CD4-positive, CD25-positive, alpha-beta regulatory T cell (primary cell): ENCODE data around the gene CCDC192. TPM values are rescaled to one million over a fixed set of nuclear protein-coding genes. Genes with fewer than 3 reads are reported as not detected.
"Not testable (repeated sequence)": the region's sequence is repeated elsewhere in the genome, so short reads cannot be mapped to it uniquely, and the experiment has no call there.

Source experiments
- ATAC-seq, 2 donors: fragments of 150-1000 bp; cut with Tn5 transposase; one replicate each; pipeline ENCODE4 v1.10.0; 2021; ENCODE audit warnings: low read depth in 2 of 2, moderate number of reproducible peaks in 2 of 2, moderate library complexity in 1 of 2
- DNase-seq, 3 donors: peaks; one replicate each; pipeline versions ENCODE4 v3.0.0 to v3.0.0-alpha.2; 2012 to 2022; ENCODE audit warnings: mixed read lengths in 1 of 3
- H3K27ac ChIP-seq: one replicate; pipeline ENCODE4 v1.7.0; 2013; ENCODE audit warnings: mild to moderate bottlenecking, low read length; ENCODE audit not compliant: insufficient read depth, poor library complexity, severe bottlenecking
- H3K27me3 ChIP-seq: one replicate; pipeline ENCODE4 v1.7.0; 2013; ENCODE audit warnings: low read length; ENCODE audit not compliant: control insufficient read depth, insufficient read depth
- H3K36me3 ChIP-seq: one replicate; pipeline ENCODE4 v1.7.0; 2013; ENCODE audit warnings: mild to moderate bottlenecking, low read length, moderate library complexity; ENCODE audit not compliant: control insufficient read depth, insufficient read depth
- H3K4me1 ChIP-seq: 2 replicates; pipeline ENCODE4 v1.7.0; 2013; ENCODE audit warnings: mild to moderate bottlenecking, low read length; ENCODE audit not compliant: insufficient read depth, control insufficient read depth, poor library complexity, severe bottlenecking
- H3K4me3 ChIP-seq: one replicate; pipeline ENCODE4 v1.7.0; 2013; ENCODE audit warnings: low read depth, mild to moderate bottlenecking, low read length, moderate library complexity
- H3K9me3 ChIP-seq, 2 experiments: 1 replicate in 1 of 2; 2 replicates in 1 of 2; pipeline ENCODE4 v1.7.0; 2013; ENCODE audit warnings: low read length in 2 of 2, mild to moderate bottlenecking in 1 of 2, moderate library complexity in 1 of 2; ENCODE audit not compliant: control insufficient read depth in 2 of 2
- H3K27ac Mint-ChIP-seq, 3 donors: one replicate each; pipeline ENCODE4 v1.8.0; 2020 to 2022; ENCODE audit warnings: mild to moderate bottlenecking in 3 of 3, mixed read lengths in 3 of 3, moderate library complexity in 2 of 3
- H3K27me3 Mint-ChIP-seq: one replicate; pipeline ENCODE4 v1.8.0; 2022; ENCODE audit warnings: mild to moderate bottlenecking, mixed read lengths
- H3K36me3 Mint-ChIP-seq: one replicate; pipeline ENCODE4 v1.8.0; 2020; ENCODE audit warnings: mixed read lengths
- H3K4me1 Mint-ChIP-seq, 4 donors: one replicate each; pipeline ENCODE4 v1.8.0; 2020 to 2022; ENCODE audit warnings: mixed read lengths in 4 of 4, mild to moderate bottlenecking in 1 of 4
- H3K4me3 Mint-ChIP-seq, 4 donors: one replicate each; pipeline ENCODE4 v1.8.0; 2020 to 2022; ENCODE audit warnings: mild to moderate bottlenecking in 4 of 4, mixed read lengths in 4 of 4, moderate library complexity in 3 of 4
- H3K9me3 Mint-ChIP-seq, 7 donors: one replicate each; pipeline ENCODE4 v1.8.0; 2020 to 2022; ENCODE audit warnings: mixed read lengths in 7 of 7, mild to moderate bottlenecking in 3 of 7, moderate library complexity in 2 of 7
- polyA plus RNA-seq, 4 donors: library from polyadenylated mRNA; unstranded; fragments of 300-500 nt; fragmentation: Illumina TruSeq; gene quantifications; one replicate each; pipeline ENCODE4 v1.2.3, GENCODE V29; 2021
- total RNA-seq: library from RNA; stranded (reverse); gene quantifications from one replicate; pipeline ENCODE4 v1.2.3, GENCODE V29; 2022

The CCDC192 gene
- total and polyA plus RNA-seq, 5 donors from 2014 or later, result 0.37 TPM; not detected in 4

DNA sequence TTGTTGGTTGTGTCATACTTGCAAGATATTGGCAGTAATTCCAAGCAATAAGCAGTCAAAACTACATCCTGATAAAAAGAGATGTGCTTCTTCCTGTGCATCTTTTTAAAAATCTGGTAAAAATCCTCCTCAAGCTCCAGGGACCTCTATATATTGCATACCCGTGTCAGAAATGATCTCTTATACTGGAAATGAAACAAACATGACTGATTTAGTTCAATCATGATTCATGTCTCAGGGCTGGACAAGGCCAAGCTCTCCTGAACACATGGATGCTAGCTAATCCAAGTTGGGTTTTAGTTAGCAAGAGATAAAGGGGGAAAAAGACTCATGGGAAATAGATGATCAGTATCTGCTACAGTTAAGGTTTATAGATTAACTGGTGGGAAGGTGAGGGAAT lies 69.3 kb downstream of the CCDC192 start:
- H3K27ac ChIP-seq, result no peak overlapping the region
- no peak overlapping the region for H3K27ac Mint-ChIP-seq
- H3K36me3 ChIP-seq, result no peaks in the 10 kb centered on the region
- no peaks in the 10 kb centered on the region for H3K4me1 ChIP-seq
- H3K4me3 ChIP-seq, result no peak overlapping the region
- H3K27me3 Mint-ChIP-seq, result peaks cover 9% of the 10 kb centered on the region
- H3K9me3 Mint-ChIP-seq, result peaks cover 0 to 8% (median 2%) of the 10 kb centered on the region in 7 donors
- no peaks in the 10 kb centered on the region for H3K27me3 ChIP-seq
- H3K9me3 ChIP-seq, result no peaks in the 10 kb centered on the region
- H3K36me3 Mint-ChIP-seq, result no peaks in the 10 kb centered on the region
- DNase-seq (no peak), ATAC-seq (no peak)
- H3K4me1 Mint-ChIP-seq, result no peaks in the 10 kb centered on the region
- H3K4me3 Mint-ChIP-seq, result no peak overlapping the region

DNA sequence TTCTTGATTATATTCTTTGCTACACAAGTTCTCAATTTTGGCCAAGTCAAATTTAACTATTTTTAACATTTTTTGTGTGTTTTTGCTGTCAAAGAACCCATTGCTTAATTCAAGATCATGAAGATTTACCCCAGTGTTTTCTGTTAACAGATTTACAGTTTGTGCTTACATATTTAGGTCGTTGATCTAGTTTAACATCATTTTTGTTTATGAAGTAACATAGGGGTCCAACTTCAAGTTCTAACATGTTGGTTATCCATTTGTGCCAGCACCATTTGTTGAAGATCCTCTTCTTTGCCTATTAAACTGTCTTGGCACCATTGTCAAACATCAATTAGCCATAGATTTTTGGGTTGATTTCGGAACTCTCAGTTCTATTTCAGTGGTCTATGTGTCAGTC lies 71.0 kb downstream of the CCDC192 start:
- Histone ChIP-seq H3K36me3 (no peaks in the 10 kb centered on the region), H3K4me3 (no peak overlapping the region), H3K27ac (no peak overlapping the region), H3K27me3 (no peaks in the 10 kb centered on the region), H3K9me3 (no peaks in the 10 kb centered on the region), H3K4me1 (no peaks in the 10 kb centered on the region)
- peaks cover 0 to 20% (median 2%) of the 10 kb centered on the region in 7 donors for H3K9me3 Mint-ChIP-seq
- no peaks in the 10 kb centered on the region for H3K4me1 Mint-ChIP-seq
- H3K4me3 Mint-ChIP-seq, result no peak overlapping the region
- no peaks in the 10 kb centered on the region for H3K36me3 Mint-ChIP-seq
- DNase-seq (no peak), ATAC-seq (no peak)
- peaks cover 9% of the 10 kb centered on the region for H3K27me3 Mint-ChIP-seq
- H3K27ac Mint-ChIP-seq, result no peak overlapping the region

DNA sequence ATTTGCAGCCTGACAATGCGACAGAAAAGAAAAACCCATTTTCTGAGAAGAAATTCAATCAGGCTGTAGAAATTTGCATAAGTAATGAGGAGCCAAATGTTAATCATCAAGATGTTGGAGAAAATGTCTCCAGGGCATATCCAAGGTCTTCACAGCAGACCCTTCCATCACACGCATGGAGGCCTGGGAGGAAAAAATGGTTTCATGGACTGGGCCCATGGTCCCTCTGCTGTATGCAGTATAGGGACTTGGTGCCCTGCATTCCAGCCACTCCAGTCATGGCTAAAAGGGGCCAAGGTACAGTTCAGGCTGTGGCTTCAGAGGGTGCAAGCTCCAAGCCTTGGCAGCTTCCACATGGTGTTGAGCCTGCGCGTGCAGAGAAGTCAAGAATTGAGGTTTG lies 73.3 kb downstream of the CCDC192 start:
- no peak overlapping the region for H3K27ac Mint-ChIP-seq
- no peaks in the 10 kb centered on the region for H3K4me1 Mint-ChIP-seq
- ATAC-seq, result no peak
- peaks cover 6% of the 10 kb centered on the region for H3K27me3 Mint-ChIP-seq
- DNase-seq, result no peak
- no peaks in the 10 kb centered on the region for H3K27me3 ChIP-seq
- H3K4me3 Mint-ChIP-seq, result no peak overlapping the region
- no peaks in the 10 kb centered on the region for H3K4me1 ChIP-seq
- H3K9me3 Mint-ChIP-seq, result peaks cover 0 to 29% (median 7%) of the 10 kb centered on the region in 7 donors
- H3K27ac ChIP-seq, result no peak overlapping the region
- H3K9me3 ChIP-seq, result no peaks in the 10 kb centered on the region
- H3K36me3 Mint-ChIP-seq, result no peaks in the 10 kb centered on the region
- no peaks in the 10 kb centered on the region for H3K36me3 ChIP-seq
- H3K4me3 ChIP-seq, result no peak overlapping the region

DNA sequence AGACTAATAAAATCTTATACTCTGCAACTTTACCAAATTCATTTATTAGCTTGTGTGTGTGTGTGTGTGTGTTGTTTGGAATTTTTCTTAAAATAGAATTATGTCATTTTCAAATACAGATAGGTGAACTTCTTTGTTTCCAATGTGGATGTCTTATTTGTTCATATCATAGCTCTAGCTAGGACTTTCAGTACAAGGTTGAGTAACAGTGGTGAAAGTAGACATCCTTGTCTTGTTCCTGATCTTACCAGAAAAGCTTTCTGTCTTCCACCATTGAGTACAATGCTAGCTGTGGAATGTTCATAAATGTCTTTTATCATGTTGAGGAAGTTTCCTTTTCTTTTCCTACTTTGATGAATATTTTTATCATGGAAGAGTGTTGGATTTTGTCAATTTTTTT lies 74.8 kb downstream of the CCDC192 start:
- Histone ChIP-seq H3K4me1 (no peaks in the 10 kb centered on the region), H3K36me3 (no peaks in the 10 kb centered on the region), H3K9me3 (no peaks in the 10 kb centered on the region), H3K4me3 (no peak overlapping the region), H3K27me3 (no peaks in the 10 kb centered on the region), H3K27ac (no peak overlapping the region)
- Mint-ChIP-seq H3K9me3 (peaks cover 0 to 30% (median 8%) of the 10 kb centered on the region in 7 donors), H3K27me3 (peaks cover 5% of the 10 kb centered on the region), H3K36me3 (no peaks in the 10 kb centered on the region), H3K4me3 (no peak overlapping the region), H3K27ac (no peak overlapping the region), H3K4me1 (no peaks in the 10 kb centered on the region)
- DNase-seq (no peak), ATAC-seq (no peak)

DNA sequence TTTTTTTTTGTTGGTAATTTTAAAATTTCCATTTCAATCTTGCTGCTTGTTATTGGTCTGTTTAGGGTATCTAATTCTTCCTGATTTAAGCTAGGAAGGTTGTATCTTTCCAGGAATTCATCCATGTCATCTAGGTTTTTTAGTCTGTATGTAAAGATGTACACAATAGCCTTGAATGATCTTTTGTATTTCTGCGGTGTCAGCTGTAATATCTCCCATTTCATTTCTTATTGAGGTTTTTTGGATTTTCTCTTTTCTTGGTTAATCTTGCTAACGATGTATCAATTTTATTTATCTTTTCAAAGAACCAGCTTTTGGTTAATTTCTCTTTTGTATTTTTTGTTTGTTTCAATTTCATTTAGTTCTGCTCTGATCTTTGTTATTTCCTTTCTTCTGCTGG lies 79.3 kb downstream of the CCDC192 start:
- peaks cover 2 to 23% (median 7%) of the 10 kb centered on the region in 7 donors for H3K9me3 Mint-ChIP-seq
- H3K27me3 ChIP-seq, H3K27me3 Mint-ChIP-seq, H3K27ac ChIP-seq, H3K4me1 ChIP-seq, H3K4me1 Mint-ChIP-seq, H3K4me3 ChIP-seq, H3K9me3 ChIP-seq, H3K36me3 ChIP-seq, H3K36me3 Mint-ChIP-seq, H3K27ac Mint-ChIP-seq, H3K4me3 Mint-ChIP-seq, ATAC-seq, DNase-seq: not testable (repeated sequence)

DNA sequence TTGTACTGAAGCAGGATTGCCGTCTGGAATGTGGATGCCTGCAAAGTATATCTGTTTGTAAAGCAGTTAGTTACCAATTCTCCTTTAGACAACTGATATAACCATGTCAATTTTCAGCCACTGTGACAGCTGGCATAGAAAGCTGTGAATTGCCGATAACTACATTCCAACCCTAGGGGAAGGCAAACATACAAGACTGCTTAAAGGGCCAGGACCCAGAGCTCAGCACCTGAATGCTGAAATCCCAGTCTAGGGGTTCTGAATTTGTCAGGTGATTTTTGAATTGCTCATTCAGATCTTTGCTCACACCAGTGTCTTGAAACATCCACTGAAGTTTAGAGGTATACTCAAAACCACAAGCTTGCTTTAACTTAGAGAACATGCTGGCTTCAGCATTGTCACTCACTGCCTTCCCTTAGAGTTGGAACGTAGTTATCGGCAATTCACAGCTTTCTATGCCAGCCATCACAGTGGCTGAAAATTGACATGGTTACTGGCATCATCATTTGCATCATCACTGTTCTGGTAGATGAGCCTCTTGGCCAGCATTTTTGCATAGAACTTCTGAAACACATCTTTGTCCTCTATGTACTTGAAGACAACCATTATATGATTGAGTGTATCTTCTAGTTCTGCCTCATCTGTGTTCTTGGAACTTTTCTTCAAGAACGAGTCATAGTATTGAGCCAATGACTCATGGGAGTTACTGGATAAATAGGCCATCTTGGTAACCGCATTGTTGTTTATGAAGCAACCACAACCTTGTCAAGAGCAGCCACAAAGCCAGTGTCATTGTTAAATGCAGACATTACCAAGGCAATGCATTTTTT lies 82.1 kb downstream of the CCDC192 start:
- peak in 1 of 3 donors; percentile 1 for DNase-seq
- Histone ChIP-seq H3K27ac (no peak overlapping the region), H3K36me3 (no peaks in the 10 kb centered on the region), H3K27me3 (no peaks in the 10 kb centered on the region), H3K9me3 (peaks cover 0 to 2% of the 10 kb centered on the region in 2 experiments), H3K4me1 (no peaks in the 10 kb centered on the region), H3K4me3 (no peak overlapping the region)
- Mint-ChIP-seq H3K36me3 (no peaks in the 10 kb centered on the region), H3K4me3 (no peak overlapping the region), H3K4me1 (no peaks in the 10 kb centered on the region), H3K9me3 (peaks cover 0 to 14% (median 8%) of the 10 kb centered on the region in 7 donors), H3K27me3 (no peaks in the 10 kb centered on the region), H3K27ac (no peak overlapping the region)
- no peak for ATAC-seq

DNA sequence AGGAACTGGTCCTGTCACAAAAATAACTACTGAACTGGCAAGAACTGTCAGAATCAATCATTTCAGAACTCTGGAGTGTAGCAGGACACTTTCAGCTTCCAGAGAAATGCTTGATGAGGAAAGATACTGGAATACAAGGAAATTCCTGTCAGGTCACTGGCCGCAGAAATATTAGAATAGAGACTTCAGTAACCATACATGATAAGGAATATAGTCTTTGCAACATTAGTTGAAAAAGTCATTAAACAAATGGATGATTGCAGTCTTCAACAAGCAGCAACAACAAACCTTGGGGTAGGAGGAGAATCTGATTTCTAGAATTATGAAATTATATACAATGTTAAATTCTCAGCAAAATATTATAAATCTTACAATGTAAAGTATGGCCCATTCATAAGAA lies 88.2 kb downstream of the CCDC192 start:
- DNase-seq, result no peak
- Histone ChIP-seq H3K9me3 (peaks cover 0 to 9% of the 10 kb centered on the region in 2 experiments), H3K36me3 (no peaks in the 10 kb centered on the region), H3K27me3 (no peaks in the 10 kb centered on the region), H3K4me3 (no peak overlapping the region), H3K4me1 (no peaks in the 10 kb centered on the region), H3K27ac (no peak overlapping the region)
- no peak for ATAC-seq
- Mint-ChIP-seq H3K4me1 (no peaks in the 10 kb centered on the region), H3K36me3 (no peaks in the 10 kb centered on the region), H3K9me3 (peaks cover 1 to 14% (median 10%) of the 10 kb centered on the region in 7 donors), H3K4me3 (no peak overlapping the region), H3K27ac (no peak overlapping the region), H3K27me3 (peaks cover 4% of the 10 kb centered on the region)

DNA sequence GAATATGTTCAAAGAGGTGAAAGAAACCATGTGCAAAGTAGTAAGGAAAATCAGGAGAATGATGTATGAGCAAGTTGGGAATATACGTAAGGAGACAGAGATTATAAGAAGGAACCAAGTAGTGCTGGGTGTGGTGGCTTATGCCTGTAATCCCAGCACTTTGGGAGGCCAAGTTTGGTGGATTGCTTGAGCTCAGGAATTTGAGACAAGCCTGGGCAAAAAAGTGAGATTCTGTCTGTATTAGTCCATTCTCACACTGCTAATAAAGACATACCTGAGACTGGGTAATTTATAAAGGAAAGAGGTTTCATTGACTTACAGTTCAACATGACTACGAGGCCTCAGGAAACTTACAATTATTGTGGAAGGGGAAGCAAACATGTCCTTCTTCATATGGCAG lies 88.7 kb downstream of the CCDC192 start:
- not testable (repeated sequence) for DNase-seq, H3K27me3 Mint-ChIP-seq, H3K4me3 Mint-ChIP-seq, H3K27ac Mint-ChIP-seq, H3K4me3 ChIP-seq, H3K36me3 ChIP-seq, ATAC-seq, H3K9me3 ChIP-seq, H3K27ac ChIP-seq, H3K27me3 ChIP-seq, H3K4me1 ChIP-seq, H3K36me3 Mint-ChIP-seq, H3K4me1 Mint-ChIP-seq
- peaks cover 1 to 14% (median 10%) of the 10 kb centered on the region in 7 donors for H3K9me3 Mint-ChIP-seq
